HG02973 (cell line): ENCODE measurements around the gene GADD45G.

Experiments
- ATAC-seq: cut with Tn5 transposase; IDR thresholded peaks from one replicate; pipeline ENCODE4 v1.9.1; 2021; ENCODE audit warnings: moderate library complexity; ENCODE audit not compliant: unreplicated experiment

GADD45G gene

GRCh38 chr9:89628601-89629000 lies 23.8 kb downstream of the GADD45G start:
- ATAC-seq = no peak

DNA sequence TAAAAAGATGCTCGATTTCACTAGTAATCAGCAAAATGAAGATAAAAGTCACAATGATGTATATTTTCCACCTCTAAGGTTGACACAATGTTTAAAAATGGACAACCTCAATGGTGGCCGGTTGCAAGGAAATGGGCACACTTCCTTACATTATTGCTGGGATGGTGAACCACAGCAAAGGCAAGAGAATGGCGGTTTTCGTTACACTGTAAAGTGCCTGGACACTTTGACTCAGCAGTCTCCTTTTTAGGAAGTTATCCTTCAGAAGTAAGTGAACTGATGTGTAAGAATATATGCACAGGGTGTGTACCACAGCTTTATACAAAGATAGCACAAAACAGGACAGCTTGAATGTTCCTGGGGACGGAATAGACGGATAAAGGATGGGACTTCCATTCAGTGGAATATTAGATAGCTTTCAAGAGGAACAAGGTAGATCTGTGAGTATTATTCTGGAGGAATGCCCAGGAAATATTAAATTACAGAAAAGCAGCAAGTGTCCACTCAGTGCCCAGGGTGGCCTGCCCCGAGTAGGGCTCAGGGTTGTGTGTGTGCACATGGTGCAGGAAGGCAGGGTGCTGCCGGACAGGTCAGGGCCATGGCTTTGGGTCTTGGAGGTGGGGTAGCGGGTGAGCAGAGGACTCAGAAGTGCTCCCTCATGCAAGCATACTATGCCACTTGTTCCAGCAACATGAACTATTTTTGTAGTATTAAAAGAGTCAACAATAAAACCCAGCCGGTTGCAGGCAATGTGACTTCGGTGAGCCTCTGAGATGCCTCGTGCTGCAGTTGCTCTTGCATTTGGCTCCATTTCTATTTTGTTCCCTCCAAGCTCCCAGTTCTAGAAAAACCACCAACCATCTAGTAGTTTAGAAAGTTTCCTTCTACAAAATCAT lies 24.5 kb downstream of the GADD45G start:
- no peak for ATAC-seq

GRCh38 chr9:89630508-89630907 lies 25.7 kb downstream of the GADD45G start:
- ATAC-seq = no peak

DNA sequence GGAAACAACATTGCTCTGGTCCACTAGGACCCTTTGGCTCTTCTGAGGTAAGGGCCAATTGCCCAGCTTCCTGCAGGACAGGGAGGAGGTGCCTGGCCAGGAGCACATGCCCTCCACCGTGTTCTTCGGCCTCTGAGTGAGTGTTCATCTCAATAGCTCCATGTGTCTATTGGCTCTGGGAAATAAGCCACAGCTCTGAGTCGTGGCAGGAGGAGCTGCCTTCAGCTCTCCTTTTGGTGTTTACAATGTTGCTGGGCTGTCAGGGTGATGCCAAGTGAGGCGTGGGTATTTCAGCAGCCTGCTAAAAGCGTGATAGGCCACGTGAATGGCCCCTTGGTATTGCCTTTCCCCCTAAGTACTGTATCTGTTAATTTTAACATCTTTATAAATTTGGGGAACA lies 26.6 kb downstream of the GADD45G start:
- no peak for ATAC-seq

- no peak for ATAC-seq
Measured at GRCh38 chr9:89632192-89632733, 27.5 kb downstream of the GADD45G start.

DNA sequence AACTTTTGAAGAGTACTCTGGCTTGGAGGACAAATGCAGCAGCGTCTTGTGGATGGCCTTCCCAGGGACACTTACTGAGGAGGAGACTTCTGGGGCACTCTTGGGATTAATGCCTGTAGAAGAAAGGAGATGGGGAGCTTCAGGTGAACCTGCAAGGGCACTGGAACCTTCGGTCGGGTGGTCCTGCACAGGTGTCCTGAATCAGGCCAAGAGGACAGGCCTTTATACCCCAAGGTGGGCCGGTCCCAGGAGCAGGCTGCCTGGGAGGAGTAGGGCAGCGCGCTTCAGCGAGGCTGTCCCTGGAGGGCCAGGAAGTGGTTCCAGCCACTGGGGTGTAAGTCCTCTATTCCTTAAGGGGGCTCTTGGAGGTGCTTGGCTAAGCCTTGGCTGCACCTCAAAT lies 27.9 kb downstream of the GADD45G start:
- no peak for ATAC-seq

- ATAC-seq = no peak
Measured at GRCh38 chr9:89633404-89633803, 28.6 kb downstream of the GADD45G start.

DNA sequence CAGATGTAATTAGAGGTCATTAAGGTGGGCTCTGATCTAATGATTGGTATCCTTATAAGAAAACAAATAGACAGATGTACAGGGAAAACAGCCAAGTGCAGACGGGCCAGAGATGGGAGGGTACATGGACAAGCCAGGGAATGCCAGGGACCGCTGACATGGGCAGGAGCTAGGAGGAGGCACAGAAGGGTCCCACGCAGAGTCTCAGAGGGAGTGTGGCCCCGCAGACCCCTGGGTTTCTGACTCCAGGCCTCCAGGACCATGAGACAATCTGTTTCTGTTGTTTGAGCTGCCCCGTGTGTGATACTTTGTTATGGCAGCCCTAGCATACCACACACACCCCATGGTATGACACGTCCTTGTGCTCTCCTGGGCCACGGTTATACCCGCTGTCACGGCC lies 29.1 kb downstream of the GADD45G start:
- no peak for ATAC-seq

- no peak for ATAC-seq
Measured at GRCh38 chr9:89634995-89635742, 30.4 kb downstream of the GADD45G start.

DNA sequence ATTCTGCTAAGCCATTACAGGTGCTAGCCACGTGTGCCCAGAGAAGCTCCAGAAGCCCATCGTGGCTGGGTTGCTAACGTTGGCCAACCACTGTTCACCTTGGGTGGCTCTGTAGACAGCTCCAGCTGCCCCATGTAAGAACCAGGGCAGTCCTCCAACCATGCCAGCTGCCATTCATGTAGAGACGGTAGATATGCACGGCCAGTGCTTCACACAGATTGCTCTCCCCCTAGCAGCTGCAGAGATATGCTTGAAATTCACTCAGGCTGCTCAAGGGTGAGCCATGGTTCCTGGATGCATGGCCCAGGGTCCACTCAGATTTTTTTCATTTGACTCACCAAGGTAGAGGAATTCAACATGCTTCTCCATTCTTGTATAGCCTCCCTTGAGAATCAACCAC lies 31.0 kb downstream of the GADD45G start:
- no peak for ATAC-seq

DNA sequence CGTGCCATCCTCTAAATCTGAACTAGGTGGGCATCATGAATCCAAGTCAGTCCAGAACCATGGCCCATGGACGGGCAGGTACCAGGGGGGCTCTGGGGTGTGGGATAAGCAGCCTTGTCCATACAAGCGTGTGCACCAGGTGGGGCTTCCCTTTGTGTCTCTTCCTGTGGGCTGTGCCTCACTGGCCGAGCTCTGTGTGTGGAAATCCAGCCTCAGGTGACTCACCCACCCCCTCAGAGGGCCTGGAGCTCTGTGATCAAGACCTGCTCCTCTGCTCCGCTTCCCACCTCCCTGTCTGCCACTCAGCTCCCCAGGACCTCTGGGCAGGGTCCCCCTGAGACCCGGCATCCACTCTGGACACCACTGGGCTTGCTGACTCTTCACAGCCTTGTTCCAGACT lies 33.0 kb downstream of the GADD45G start:
- no peak for ATAC-seq

DNA sequence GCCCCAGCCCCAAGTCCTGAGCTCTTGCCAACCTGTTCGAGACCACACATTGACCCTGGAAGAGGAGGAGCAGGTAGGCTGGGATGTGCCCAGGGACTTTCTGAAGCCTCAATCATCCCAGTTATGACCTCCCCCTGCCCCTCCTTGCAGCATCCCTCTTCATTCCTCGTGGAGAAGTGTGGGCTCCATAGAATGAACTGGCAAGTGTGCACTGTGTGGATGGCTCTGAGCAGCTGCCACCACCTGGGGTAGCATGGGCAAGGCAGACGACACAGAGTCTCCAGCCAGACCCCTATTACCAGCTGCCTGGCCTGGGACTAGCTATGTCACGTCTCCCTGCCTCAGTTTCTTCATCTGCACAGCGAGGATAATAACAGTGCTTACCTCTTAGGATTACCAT lies 33.5 kb downstream of the GADD45G start:
- ATAC-seq = no peak

DNA sequence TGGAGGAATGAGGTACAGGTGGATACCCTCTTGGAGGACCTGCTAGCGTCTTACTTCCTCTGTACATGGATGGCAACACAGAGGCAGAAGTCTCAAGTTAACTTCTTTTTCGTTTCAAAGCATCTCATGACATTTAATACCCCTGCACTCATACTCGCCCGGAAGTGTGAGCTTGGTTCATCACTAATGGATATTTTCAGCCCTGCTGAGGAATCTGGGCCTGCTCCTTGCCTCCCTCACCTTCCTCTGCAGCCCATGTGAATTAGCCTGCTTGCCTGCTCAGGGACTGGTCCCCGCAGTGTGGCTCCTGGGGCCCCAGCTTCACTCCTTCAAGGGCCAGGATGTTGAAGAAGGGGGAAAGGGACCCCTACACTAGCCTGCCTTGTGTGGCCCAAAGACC lies 34.1 kb downstream of the GADD45G start:
- ATAC-seq = no peak

DNA sequence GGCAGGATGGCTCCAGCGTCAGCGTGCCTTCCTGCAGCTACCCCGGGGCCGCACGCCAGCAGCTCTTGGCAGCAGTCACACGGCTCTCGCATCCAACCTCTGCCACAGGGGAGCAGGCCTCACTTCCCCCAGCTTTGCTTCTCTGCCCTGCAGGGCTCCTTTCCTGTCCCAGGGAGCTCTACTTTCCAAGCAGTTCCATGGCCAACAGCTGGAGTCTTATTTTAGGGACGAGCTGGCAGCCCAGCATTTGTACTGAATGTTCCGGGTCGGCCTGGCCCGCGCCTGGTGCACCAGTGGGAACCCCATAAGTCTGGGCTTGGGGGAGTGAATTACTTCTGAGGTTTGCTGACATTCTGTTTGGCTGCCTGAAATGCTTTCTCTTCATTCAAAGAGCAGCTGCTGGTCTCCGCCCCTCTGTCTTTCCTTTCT lies 34.6 kb downstream of the GADD45G start:
- no peak for ATAC-seq

GRCh38 chr9:89639961-89640360 lies 35.1 kb downstream of the GADD45G start:
- no peak for ATAC-seq

DNA sequence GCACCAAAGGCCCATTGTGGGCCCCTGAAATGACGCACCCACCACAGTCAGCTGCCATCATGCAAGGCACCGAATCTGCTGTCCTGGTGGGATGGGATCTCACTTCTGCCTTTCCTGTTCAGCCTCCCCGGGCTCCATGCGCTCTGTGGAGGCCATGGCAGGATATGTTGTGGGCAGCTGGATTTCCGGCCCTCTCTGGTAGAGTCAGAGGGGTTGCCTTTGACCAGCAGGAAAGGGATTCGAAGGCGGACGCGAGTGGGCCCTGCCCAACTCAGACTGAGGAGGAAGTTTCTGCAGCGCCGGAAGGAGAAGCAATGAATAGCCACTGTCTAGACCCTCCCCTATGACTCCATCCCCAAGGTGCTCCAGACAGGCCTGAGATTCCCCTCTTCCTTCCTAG lies 35.5 kb downstream of the GADD45G start:
- ATAC-seq = no peak

DNA sequence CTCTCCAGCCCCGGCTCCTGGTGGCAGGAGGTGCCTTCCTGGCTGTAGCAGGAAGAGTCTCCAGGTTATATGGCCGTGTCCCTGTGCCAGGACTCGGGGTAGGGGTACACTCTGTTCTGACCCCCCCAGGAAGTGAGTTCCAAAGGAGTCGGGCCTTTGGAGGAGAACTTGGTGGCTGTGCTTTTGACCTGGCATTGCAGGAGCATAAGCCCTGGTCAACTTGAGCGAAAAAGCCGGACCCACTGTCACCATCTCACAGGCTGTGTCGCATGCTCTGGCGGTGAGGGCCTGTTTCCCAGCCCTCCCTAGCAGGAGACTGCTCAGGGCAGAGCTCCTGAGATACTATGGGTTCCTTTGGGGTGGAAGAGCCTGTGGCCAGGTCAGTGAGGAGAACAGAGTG lies 36.0 kb downstream of the GADD45G start:
- no peak for ATAC-seq

GRCh38 chr9:89641980-89642379 lies 37.2 kb downstream of the GADD45G start:
- ATAC-seq = no peak

- no peak for ATAC-seq
Measured at GRCh38 chr9:89642789-89643188, 38.0 kb downstream of the GADD45G start.

DNA sequence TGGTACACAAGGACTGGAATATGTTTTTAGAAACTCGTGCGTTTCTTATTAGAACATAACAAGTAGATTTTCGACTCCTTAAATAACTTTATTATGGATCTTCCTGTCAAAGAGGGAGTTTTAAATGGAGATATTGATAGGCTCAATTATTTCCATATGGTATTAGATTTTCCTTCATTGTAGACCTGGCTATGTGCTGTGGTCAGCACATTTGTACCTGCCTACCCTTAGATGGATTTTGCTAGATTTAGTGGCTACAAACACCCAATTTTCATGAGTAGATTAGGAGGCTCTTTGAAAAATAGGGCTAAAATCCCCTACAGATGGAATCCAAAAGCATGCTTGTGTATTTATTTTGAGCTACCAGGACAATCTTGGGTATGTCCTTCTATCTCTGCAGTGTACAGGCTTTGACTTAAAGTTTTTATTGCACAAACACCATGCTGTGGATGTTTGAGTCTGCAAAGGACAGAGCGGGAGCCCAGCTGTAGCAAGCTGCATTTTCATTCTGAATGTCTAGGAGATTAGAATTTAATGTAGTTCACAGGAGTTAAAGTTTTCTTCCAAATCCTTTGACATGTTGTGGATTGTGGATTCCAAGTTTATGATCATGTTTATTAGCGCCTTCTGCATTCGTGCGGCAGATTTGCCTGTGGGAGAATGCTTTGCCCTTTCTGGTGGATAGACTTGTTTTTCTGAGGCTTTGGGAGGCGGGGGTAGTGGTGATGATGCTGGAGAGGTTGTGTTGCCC lies 41.6 kb downstream of the GADD45G start:
- ATAC-seq = no peak
